GM08714 (cell line): Measurements from ENCODE around the gene UBR4.

ENCODE experiments used
- H3K4me3 ChIP-seq: fragments of 200-500 bp; sonication (Bioruptor generic); 2 replicates; pipeline ENCODE4 v1.5.1; 2014; ENCODE audit warnings: mild to moderate bottlenecking, low read length, inconsistent platforms
- ZNF274 ChIP-seq: IDR thresholded peaks from 2 replicates; pipeline ENCODE4 v1.6.1; 2012; ENCODE audit warnings: mild to moderate bottlenecking, low read depth, low read length

The UBR4 gene

DNA sequence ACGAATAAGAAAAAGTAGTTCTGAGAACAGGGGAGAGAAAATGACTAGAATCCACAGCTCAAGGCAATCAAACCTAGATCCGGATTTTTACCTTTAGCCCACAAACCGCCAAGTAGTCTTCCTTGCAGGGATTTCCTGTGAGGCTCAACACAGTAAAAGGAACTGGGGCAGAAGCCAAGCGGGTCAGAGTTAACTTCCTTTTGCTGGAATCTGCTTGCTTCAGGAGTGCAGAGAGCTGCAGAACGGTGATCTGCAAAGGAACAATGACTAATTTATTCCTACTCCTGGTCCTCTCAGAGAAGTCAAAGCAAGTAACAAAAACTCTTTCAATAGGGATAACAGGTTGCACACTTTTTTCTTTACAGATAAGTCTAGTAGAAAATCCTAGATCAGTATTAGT, 53.4 kb downstream of the UBR4 start:
- TF ChIP-seq ZNF274 = no peak

DNA sequence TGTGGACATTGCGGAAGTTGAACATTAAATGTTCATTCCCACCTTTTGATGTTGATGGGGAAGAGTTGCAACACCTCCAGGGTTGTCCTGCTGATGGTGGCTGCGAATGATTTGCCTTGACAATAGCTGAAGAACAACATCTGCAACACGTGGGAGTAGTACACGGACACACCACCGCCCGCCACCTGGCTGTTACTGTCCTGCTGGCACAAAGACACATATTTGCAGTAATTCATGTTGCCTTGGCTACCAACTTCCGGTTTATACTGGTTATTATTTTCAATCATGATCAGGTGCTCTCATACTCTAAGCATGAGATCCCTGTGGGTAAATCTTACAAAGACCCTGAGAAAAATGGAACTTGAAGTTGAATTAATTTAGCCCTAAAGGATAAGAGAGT, 55.2 kb downstream of the UBR4 start:
- TF ChIP-seq ZNF274 = no peak
- H3K4me3 ChIP-seq = no peak overlapping the region

More for the DNA sequence above, 53.4 kb downstream of the UBR4 start:
- no peak overlapping the region for H3K4me3 ChIP-seq

DNA sequence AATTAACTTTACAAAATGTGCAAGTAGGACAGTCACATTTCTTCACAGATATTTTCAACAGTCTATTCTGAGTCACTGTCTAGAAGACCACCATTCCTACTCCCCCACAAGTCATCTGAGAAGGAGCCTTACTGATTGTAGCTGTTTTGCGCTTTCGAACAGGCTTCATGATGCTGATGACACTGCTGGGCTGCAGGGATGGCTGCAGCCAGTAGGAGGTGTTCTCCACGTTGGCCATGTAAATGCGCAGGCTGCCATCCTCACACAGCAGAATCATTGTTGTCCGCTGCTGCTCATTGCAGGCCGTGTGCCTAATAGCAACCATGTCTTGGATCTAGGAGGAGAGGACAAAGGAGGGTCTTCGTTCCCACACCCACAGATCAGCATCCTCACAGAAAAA, 56.9 kb downstream of the UBR4 start:
- TF ChIP-seq ZNF274 = no peak

DNA sequence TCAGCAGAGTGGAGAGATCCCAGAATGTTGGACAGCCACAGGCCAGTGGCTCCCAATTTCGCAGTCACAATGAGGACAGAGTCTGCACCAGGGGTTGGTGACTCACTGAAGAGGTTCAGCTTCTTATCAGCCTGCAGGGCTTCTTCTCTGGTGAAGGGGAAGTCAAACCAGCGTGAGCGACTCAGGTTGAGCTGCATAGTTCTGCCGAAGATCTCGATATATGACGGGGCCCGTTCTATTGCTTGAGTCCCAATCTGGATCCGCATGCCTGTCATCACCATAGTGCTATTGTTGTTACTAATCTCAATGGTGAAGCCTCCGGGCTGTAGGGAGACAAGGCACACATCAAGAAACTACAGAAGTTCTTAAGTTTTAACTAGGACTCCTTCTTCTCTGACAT, 58.5 kb downstream of the UBR4 start:
- H3K4me3 ChIP-seq = no peak overlapping the region
- no peak for TF ChIP-seq ZNF274

More for the DNA sequence above, 56.9 kb downstream of the UBR4 start:
- no peak overlapping the region for H3K4me3 ChIP-seq

DNA sequence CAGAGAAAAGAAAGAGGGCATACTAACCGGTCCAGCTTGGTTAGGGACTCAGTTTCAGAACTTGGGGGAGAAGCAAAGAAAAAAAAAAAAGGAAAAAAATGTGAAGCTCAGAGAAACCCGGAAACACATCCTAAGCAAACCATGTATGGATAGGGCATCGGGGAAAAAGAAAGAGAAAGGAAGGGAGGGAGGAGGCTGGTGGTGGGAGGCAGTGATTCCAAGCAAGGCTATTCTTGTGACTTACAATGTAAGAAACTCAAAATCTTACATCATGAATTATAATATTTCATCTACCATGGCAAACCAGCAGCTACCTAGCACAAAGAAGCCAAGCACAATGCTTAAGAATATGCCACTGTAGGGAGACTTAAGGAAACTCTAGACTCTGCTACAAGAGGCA, 60.3 kb downstream of the UBR4 start:
- TF ChIP-seq ZNF274 = no peak
- H3K4me3 ChIP-seq = no peak overlapping the region

DNA sequence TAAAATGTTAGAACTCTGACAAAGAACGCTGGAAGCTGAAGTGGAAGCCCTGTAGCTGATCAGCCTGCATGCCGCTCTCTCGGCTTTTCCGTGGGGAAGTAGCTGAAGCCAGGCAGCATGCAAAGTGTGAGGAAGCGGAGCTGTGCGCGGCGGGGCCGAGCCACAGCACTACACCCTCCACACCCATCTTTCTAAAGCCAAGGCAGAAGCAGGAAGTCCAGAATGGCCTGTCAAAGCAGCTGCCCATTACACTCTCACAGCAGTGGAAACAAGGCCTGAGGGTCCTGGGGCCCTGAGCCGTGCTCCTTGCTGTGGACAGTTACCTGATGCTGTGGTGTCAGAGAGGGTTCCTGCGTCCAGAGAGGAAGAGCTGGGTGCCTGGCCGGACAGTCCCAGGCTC, 69.6 kb downstream of the UBR4 start:
- no peak for TF ChIP-seq ZNF274
- H3K4me3 ChIP-seq = no peak overlapping the region

DNA sequence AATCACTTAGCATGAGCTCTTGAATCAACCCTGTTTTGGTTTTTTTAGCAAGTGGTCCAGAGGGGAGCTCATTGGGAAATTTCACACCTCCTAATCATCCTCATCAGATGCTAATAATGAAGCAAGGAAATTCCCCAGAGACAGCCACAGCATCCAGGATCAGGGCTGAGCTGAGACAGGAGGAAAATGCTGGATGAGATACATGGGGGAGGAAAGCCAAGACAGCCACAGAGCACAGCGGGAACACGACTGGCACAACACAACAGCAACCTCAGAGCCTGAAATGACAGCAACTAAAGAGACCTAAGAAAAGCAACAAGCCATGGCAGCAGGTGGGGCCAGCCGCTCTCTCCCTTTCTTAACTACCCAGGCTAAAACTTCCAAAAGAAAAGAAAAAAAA, 70.4 kb downstream of the UBR4 start:
- H3K4me3 ChIP-seq = no peak overlapping the region
- TF ChIP-seq ZNF274 = no peak

DNA sequence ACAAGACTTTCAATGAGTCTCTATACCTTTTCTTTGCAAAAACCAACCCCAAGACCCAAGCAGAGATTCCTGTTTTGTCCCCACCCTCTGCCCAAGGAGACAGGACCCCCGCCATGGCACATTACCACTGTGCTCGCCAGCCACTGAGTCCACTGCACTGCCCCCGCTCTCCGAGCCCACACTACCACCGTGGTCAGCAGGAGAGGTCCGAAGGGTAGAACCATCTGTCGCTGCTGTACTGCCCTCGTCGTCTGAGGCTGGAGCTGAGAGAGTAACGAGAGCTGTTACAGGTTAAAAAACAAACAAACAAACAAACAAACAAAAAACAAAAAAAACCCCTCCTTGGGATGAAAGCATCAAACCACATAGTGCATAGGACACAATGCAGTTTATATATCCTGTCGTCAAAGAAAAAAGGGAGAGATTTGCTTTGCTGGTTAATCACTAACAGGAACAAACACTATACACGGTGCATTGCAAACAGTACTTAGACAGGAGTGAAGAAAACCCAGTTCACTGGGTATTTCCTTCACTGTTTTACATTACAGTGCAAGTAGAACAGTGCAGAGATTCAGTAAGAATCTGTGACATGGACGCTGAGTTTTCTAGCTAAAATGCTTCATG, 71.0 kb downstream of the UBR4 start:
- TF ChIP-seq ZNF274 = no peak

DNA sequence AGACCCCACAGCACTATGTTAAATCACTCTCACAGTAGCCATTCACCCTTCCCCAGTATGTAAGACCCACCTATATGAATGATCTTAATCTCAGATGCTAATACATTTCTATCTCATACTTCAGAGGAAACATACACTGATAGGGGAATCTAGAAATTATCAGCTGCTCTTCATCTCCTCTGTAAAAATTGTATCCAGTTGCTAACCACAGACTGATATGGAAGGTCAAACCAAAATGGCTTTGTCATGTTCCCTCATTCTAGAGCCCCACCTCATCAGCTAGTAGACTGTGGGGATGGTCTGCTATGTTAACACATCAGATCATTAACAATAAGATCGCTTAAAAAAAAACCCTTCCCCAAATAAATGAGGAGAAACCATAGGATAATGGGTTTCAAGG, 71.7 kb downstream of the UBR4 start:
- no peak overlapping the region for H3K4me3 ChIP-seq
- no peak for TF ChIP-seq ZNF274

More for the DNA sequence above, 71.0 kb downstream of the UBR4 start:
- no peak overlapping the region for H3K4me3 ChIP-seq

DNA sequence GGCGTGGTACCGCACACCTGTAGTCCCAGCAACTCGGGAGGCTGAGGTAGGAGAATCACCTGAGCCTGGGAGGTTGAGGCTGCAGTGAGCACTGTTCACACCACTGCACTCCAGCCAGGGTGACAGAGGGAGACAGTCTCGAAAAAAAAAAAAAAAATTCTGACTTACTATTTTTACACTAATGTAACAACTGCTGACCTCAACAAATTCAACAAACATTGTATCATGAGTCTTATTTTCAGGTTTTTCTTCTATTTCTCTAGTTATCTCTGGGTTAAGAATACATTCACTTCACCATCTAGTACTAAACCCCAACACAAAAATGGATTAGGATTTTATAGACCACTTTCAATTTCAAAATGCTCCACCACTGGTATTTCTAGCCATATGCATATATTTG, 72.9 kb downstream of the UBR4 start:
- TF ChIP-seq ZNF274 = no peak

DNA sequence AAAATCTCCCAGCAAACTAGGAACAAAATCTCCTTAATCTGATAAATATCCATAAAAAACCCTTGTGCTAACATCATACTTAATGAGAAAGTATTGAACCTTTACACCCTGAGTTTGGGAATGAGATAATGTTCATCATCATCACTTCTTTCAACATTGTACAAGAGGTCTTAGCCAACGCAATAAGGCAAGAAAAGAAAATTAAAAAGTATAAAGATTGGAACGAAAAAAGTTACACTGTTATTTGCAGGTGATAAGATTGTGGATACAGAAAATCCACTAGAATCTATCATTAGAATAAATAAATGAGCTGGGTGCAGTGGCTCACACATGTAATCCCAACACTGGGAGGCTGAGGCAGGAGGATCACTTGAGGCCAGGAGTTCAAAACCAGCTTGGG, 76.7 kb downstream of the UBR4 start:
- H3K4me3 ChIP-seq = no peak overlapping the region
- TF ChIP-seq ZNF274 = no peak

More for the DNA sequence above, 72.9 kb downstream of the UBR4 start:
- no peak overlapping the region for H3K4me3 ChIP-seq

DNA sequence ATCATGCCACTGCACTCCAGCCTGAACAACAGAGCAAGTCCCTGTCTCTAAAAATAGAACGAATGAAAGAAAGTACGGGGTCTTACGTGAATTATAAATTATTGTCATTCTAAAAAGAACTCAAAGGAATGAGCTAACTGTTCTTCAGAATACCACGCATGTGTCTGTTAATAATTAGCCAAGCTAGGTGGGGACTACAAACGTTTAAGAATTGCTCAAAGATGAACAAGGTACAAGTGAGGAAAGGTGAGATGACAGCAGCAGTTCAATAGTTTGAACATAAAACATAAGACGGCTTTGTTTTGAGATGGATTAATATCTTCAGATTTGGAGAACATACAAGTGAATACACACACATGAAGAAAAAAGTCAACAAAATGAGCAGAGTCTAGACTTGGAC, 79.6 kb downstream of the UBR4 start:
- no peak overlapping the region for H3K4me3 ChIP-seq
- no peak for TF ChIP-seq ZNF274

DNA sequence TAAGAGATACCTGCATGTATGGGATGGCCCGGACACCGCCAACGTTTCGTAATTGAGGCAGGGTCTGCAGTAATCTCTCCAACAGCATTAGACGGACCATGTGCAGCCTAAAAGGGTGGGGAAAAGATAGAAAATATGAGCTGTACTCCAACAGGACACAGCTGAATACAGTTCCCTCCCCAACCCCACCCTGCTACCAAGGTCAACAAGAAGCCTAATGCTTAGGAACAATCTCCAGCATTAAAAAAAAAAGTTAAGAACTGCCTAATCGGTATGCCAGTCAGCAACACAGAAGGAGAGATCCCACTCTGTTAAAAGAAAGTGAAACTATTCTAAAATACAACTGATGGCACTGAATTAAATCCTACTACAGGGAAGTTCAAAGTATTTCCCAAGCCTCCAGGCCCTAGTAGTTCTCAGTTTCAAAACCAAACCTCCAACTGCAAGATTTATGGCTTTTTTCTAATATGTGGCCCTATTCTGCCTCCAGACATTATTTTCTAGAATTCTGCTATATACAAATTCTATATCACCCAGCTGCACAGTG, 81.0 kb downstream of the UBR4 start:
- no peak overlapping the region for H3K4me3 ChIP-seq
- TF ChIP-seq ZNF274 = no peak

DNA sequence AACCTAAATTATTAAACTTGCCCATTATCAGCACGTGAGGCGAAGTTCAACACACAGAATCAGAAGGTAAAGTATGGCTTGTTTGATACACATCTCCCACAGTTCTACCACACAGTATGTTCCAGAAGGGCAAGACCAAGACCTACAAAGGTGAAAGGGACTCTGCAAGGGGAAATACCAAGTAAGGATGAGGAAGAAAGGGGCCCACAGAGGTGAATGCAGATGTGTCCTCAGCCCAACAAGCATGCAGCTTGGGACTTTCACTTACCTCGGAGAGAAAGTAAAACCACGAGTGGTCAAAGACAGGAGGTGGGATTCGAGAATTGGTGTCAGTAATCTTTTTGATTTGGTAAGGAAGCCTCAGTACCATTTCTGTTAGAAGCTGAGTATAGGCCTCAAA, 85.8 kb downstream of the UBR4 start:
- no peak for TF ChIP-seq ZNF274
- H3K4me3 ChIP-seq = no peak overlapping the region; the same call in 1 of the 2 replicates

DNA sequence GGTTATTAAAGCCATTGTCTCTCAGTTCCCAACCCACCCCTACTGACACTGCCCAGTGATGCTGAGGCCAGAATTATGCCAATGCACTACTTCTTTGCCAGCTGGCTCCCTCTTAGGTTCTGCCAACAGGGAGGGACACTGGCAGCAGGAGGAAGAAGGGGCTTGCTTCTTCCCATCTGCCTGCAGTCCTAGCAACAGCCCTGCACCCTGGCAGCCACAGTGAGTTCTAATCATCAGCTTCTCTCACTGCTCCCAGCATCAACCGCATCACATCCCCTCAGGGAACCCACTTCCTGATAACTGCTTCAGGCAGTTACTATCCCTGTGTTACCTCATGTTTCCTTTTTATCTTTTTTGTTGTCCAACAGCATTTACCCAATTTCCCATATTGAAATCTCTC, 86.2 kb downstream of the UBR4 start:
- H3K4me3 ChIP-seq = no peak overlapping the region
- TF ChIP-seq ZNF274 = no peak

DNA sequence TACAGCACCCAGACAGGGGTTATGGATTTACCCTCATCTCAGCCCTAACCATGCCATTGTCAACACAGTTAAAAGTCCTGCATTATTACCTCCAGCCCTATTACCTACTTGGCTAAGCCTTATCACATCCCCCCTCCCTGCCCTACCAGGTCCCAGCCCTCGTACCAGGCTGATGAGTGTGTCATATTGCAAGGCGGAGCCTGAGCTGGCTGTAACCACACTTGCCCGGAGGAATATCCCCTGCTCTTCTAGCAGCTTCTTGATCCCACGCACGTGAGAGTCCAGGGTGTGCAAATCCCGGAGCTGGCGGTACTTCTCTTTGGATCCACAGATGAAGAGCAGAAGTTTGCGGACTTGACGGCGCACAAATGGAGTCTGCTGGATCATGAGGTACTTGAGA, 87.4 kb downstream of the UBR4 start:
- H3K4me3 ChIP-seq = no peak overlapping the region

More for the DNA sequence above, 87.4 kb downstream of the UBR4 start:
- TF ChIP-seq ZNF274 = no peak
